Measurements from ENCODE around the gene PSMD8.

DNA sequence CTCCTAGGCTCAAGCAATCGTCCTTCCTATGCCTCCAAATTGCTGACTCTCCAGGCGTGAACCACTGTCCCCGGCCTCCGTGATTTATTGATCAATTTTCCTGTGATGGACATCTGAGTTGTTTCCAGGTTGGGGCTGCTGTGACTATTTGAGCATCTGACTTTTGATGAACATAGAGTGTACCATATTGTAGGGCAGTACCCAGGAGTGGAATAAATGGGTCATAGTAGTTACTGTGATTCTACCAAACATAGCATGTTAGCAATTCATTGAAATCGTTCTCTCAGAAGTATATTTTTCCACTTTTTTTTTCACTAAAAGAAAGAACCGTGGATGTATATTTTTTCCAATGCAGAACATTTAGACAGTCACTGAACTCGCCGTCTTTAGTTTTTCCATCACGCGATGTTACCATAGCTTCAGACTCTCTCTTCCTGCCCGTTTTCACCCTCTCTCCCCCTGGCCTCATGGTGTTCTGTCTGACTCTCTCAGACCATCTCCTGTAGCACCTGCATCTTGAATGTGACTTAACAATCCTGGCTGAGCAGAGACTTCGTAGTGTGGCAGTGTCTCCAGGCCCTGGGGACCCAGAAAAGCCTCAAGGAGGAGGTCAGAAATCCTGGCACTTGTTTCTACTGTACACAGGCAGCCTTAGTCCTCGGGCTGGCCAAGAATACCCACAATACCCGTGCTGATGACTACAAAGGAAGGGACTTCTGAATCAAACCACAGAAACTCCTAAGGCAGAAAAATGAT lies 54.9 kb downstream of the PSMD8 start:
- TF ChIP-seq MAX (IDR thresholded peaks at IDR 0.05) (no peak), TAF1 (IDR thresholded peaks at IDR 0.05; ENCODE audit: low read depth) (no peak), RAD21 (IDR thresholded peaks at IDR 0.05; ENCODE audit: low read depth) (no peak), EGR1 (IDR thresholded peaks at IDR 0.05) (no peak), ZBTB7A (IDR thresholded peaks at IDR 0.05; ENCODE audit: low read depth) (no peak)
- TF ChIP-seq, protein P1, sequence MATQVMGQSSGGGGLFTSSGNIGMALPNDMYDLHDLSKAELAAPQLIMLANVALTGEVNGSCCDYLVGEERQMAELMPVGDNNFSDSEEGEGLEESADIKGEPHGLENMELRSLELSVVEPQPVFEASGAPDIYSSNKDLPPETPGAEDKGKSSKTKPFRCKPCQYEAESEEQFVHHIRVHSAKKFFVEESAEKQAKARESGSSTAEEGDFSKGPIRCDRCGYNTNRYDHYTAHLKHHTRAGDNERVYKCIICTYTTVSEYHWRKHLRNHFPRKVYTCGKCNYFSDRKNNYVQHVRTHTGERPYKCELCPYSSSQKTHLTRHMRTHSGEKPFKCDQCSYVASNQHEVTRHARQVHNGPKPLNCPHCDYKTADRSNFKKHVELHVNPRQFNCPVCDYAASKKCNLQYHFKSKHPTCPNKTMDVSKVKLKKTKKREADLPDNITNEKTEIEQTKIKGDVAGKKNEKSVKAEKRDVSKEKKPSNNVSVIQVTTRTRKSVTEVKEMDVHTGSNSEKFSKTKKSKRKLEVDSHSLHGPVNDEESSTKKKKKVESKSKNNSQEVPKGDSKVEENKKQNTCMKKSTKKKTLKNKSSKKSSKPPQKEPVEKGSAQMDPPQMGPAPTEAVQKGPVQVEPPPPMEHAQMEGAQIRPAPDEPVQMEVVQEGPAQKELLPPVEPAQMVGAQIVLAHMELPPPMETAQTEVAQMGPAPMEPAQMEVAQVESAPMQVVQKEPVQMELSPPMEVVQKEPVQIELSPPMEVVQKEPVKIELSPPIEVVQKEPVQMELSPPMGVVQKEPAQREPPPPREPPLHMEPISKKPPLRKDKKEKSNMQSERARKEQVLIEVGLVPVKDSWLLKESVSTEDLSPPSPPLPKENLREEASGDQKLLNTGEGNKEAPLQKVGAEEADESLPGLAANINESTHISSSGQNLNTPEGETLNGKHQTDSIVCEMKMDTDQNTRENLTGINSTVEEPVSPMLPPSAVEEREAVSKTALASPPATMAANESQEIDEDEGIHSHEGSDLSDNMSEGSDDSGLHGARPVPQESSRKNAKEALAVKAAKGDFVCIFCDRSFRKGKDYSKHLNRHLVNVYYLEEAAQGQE (IDR thresholded peaks at IDR 0.05; ENCODE audit: low read depth) = no peak

Data from Ishikawa (cell line).